Left renal pelvis (tissue), 4 donors: ENCODE data around the gene IL5RA. TPM values are rescaled to one million over a fixed set of nuclear protein-coding genes. Genes with fewer than 3 reads are reported as not detected.
A peak's percentile ranks its signal among the peaks of the same experiment; 100 is the strongest.

Source experiments
- DNase-seq, 4 donors: peaks; one replicate each; pipeline ENCODE4 v3.0.0-alpha.2; 2013; ENCODE audit warnings: low read depth in 4 of 4, low spot score in 3 of 4
- polyA plus RNA-seq, 4 donors: library from polyadenylated mRNA; unstranded; fragments of 120-200 nt; gene quantifications; one replicate each; pipeline ENCODE4 v1.2.1, GENCODE V29; 2013; ENCODE audit not compliant: insufficient read length in 4 of 4

The IL5RA gene
- polyA plus RNA-seq, 4 donors: 0.38 to 0.92 (median 0.69) TPM

- no peak for DNase-seq
These were observed 521 bp downstream of the IL5RA start for GRCh38 chr3:3109407-3110298.

DNA sequence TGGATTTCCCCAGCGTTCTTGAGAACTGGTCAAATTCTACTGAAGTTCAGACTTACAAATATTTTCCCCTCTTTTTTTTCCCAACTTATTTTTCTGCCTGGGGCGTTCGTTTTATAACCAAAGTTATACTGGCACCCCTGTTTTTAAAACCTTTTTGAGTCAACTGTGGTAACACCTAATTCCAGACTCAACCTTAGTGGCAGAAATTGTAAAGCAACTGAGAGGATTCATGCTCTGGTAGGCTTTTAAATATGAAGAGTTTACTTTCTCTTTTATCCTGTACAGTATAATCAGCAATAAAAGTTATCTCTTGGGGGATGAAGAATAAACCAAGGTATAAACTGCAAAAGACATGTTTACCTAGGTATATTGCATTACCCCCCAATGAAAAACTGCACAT is 2.3 kb downstream of the IL5RA start:
- DNase-seq: no peak

DNA sequence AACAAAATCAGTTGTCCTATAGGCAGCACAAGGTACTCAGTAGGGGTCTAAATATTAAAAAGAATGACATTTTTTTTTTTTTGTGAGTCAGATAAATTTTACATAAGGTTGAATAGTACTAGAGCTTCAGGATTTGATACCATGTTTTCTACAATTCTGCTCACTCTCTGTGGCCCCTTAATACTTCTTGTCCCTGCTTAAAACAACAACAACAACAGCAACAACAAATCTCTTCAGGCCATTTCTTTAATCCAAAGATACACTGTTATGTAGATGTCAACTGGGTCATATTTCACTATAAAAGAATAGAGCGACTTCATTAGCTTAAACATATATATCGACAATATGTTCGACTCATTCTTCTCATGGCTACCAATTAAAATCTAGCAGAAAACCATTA is 3.0 kb downstream of the IL5RA start:
- DNase-seq: no peak

- no peak for DNase-seq
These were observed 4.4 kb downstream of the IL5RA start for GRCh38 chr3:3105815-3106214.

DNA sequence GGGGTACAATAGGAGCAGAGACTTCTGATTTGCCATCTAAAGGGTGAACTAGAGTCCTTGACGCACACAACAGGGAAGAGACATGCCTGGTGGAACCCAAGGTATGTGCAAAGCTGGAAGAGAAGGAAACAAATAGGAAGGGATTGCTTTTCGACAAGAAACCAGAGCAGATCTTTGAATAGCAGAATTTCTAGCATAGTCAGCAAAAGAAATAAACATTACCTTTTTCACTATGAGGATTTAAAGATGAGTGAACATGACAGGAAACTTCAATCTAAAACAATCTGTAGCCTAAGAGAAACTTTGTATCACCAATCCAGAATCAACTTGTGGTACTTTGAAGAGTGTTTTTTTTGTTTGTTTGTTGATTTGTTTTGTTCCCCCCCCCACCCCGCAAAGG is 4.9 kb downstream of the IL5RA start:
- DNase-seq: no peak

DNA sequence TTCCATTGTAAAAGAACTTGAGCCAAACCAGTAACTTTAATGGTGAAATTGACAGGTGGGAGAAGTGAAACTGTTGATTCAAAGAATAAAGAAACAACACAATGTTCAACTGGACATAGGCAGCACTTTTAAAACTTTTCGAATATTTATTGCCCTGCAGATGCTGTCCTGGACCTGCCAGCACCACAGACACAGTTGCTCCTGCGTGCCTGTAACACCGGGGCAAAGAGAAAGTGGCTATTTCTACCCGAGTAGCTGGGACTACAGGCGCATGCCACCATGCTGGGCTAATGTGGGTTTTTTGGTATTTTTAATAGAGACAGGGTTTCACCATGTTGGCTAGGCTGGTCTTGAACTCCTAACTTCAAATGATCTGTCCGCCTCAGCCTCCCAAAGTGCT is 7.4 kb downstream of the IL5RA start:
- DNase-seq: no peak

DNA sequence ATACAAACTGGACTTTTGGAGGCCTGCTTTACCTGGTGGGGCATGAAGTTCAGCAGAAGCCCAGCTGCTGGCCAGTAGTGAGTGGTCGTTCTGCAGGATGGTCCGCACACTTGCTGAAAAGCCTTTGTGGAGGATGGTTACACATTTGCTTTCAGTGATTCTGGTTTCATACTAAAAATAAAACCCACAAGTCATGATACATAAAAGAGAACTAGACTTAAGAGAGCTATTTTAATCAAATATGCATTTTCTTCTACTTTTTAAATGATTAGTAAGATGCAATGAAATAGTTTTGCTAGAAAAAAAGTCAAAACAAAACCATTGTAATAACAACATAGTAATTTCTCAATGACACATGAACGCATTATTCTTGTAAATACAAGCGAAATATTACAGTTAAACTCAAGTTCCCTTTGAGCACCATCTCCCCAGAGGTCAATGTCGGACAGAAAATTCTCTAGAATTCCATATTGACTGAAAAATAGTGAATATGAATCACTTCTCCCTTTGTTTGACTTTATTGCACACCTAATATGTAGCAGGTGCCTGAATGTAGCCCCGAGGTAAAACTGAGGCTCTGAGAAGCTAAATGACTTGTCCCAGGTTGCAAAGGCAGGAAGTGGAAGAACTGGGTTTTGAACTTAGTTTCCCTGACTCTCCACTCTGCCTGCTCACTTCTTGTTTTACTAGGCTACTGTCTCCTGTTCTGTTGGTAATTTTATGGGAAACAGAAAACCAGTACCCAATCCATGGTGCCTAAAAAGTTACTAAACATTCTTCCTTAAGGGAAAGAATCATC is 8.3 kb downstream of the IL5RA start:
- no peak for DNase-seq

DNA sequence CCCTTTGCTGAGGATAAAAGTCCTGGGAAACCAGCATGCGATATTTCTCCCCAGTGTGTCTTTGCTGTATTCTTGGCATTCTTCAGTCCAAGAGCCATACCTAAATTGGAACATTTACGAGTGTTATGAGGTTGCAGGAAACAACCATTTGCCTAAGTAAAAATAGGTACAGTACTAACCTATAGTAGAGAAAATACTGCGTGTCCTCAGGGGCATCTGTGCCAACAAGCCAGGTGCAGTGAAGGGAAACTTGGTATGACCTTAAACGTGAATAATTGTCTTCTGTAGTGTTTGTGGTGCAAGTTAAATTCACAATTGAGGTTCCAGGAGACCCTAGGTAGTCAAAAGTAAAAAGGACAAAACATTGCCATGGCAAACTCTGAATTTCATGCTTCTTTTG is 12.2 kb downstream of the IL5RA start:
- DNase-seq: no peak

- DNase-seq: no peak
These were observed 21.2 kb downstream of the IL5RA start for GRCh38 chr3:3089017-3089416.

DNA sequence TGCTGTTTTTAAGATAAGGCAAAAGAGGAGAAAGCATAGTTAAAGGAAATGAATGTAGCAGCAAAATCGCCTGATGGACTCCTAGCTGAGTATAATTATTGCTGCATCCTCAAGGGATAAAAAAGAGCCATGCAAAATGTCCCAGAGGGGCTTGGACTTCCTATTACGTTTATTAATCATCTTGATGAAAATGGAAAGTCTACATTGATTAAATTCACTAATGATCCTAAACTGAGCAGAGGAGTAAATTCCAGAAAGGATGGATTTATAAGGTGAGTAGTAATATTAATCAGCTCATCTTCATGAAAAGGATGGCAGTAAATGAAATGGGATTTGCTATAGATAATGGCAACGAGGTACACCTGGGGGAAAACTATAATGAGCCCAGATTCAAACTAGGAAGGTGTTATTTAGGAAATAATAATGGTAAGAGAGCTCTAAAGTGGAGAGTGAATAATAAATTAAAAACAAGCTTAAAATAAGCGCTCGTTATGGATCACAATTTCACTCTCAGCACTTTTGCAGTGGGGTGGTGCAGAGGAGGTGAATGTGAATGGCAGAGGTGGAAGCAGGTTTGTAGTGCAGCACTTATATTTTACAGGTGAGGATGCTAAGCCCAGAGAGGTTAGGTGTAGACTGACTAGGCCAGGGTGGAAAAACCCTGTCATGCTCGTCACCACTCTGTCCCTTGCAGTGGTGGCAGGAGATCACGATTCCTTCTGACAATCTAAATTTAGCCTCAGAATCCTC is 22.3 kb downstream of the IL5RA start:
- no peak for DNase-seq

GRCh38 chr3:3087279-3087678 is 22.9 kb downstream of the IL5RA start:
- no peak for DNase-seq

DNA sequence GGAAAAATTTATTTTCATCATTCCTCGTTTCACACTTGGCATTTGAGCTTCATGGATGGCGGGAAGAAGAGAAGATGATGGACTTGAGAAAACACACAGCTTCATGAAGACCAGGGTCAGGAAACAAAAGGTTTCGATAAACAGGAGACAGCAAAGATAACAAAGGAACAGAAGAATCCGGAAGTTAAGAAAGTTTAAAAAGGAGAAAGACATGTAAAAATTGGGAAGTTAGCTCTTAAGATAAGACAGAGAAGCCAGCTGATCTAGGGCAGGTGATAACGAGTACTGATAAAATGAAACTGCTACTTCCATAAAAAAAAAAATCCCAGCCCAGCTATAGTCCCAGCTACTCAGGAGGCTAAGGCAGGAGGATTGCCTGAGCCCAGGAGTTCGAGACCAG is 23.9 kb downstream of the IL5RA start:
- DNase-seq: no peak

GRCh38 chr3:3085782-3086181 is 24.4 kb downstream of the IL5RA start:
- DNase-seq: no peak

DNA sequence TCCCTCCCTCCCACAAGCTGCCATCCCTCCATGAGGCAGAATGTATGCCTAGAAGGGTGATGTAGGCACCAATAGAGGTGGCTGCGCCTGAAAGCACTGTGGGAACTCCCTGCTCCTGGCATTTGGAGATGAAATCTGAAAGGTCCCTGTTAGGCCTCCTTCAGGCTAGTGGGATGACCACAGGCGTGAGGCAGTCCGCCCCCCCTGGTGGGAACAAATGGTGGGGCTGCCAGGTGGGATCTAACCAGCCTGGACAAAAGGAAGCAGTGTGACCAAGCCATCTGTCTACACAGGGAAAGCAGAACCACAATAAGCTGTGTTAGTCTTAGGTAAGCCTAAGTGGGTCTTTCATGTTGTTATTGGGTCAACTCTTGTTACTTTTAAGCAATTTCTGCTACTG is 25.3 kb downstream of the IL5RA start:
- no peak for DNase-seq

DNA sequence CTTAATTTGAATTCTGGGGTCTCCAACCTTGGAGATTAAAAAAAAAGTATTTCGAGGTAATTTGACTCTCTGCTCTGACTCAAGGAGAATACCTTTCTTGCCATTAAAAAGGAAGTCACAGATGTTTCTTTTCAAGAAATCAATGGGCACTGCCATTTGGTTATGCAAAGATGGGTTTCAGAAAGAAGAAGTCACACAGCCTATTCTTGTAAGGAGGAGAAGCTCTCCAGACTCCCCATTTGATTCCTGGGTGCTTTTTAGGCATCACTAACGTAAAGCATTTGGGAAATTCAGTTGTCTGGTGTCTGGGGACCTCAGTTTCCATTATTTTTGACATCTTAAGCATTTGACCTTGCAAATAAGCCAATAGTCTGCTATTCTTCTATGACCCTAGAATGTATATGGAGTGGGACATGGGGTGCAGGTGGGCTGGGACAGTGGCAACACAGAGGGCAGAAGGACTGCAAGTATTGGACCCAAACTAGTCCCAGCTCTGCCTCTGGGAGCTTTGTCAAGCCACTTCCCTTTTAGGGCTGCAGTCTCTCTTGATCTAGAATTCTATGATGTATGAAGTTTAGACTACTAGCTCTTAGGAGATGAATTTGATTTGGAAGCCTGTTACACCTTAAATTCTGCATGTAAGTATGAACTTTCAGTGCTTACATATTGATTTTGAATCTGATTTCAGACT is 27.8 kb downstream of the IL5RA start:
- DNase-seq: no peak

GRCh38 chr3:3081381-3082233 is 28.6 kb downstream of the IL5RA start:
- no peak for DNase-seq

DNA sequence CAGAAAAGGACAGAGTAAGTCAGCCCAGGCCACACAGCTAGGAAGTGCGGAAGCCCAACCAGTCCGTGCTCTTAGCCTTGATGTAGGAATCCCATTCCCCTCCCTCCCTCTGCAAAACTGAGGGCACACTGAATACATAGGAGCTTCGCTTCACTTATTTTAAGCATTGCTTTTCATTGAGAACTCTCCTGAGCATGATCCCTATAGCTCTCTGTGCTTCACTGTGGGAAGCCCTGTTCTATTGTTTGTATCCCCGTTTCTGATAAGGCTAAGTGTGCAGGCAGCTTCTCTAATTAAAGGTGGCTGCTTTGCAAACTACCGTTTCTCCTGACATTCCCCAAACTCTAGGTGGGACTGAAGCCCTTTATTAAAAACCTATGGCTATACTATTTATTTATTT is 29.9 kb downstream of the IL5RA start:
- DNase-seq: no peak

DNA sequence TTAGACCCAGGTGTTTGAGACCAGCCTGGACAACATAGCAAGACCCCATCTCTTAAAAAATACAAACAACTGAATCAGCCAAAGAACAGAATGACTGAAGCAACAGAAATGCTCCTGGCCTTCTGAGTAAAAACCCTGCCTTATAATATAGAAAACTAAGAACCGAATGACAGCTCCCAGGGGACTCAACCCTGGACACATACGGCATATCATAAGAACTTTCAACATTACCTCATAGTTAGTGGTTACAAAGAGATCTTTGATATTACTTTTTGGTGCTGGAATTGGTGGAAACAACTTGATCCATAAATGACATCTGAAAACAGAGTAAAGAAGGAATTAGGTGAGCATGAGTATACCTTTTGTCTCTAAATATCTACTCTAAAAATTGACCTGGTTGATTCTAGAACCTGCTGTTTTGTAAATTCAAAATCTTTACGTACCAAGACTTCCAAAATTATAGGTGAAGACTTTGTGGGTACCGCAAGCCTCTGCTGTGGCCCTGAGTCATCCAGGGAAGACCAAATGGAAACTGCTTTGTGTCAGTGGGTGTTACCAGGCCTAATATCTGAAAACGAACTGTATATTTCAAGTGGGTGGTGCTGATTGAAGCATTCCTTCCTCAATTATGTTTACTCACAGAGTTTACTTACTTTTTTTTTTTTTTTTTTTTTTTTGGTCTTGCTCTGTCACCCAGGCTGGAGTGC is 35.5 kb downstream of the IL5RA start:
- DNase-seq: no peak

GRCh38 chr3:3071136-3071535 is 39.0 kb downstream of the IL5RA start:
- peak in 1 of 4 donors; percentile 11 for DNase-seq
